HuH-7 (cell line): ENCODE data around the gene C17orf67.

Source experiments
- DNase-seq: peaks from one replicate; pipeline ENCODE4 v3.0.0; 2011; ENCODE audit warnings: low spot score

C17orf67 gene

GRCh38 chr17:56833057-56833808 lies 487 bp downstream of the C17orf67 start:
- DNase-seq: peak; percentile 43

- DNase-seq: no peak
Observed at GRCh38 chr17:56832446-56832845, 1.3 kb downstream of the C17orf67 start.

GRCh38 chr17:56831369-56832095 lies 2.2 kb downstream of the C17orf67 start:
- DNase-seq: no peak

GRCh38 chr17:56830726-56831368 lies 2.9 kb downstream of the C17orf67 start:
- no peak for DNase-seq

- no peak for DNase-seq
Observed at GRCh38 chr17:56826611-56827414, 6.9 kb downstream of the C17orf67 start.

- DNase-seq: no peak
Observed at GRCh38 chr17:56824503-56824902, 9.2 kb downstream of the C17orf67 start.

- no peak for DNase-seq
Observed at GRCh38 chr17:56823848-56824247, 9.9 kb downstream of the C17orf67 start.

- DNase-seq: no peak
Observed at GRCh38 chr17:56822725-56823124, 11.0 kb downstream of the C17orf67 start.

GRCh38 chr17:56821847-56822534 lies 11.7 kb downstream of the C17orf67 start:
- DNase-seq: no peak

- no peak for DNase-seq
Observed at GRCh38 chr17:56820207-56820606, 13.5 kb downstream of the C17orf67 start.

GRCh38 chr17:56819431-56820145 lies 14.1 kb downstream of the C17orf67 start:
- DNase-seq: peak; percentile 83

- no peak for DNase-seq
Observed at GRCh38 chr17:56819030-56819429, 14.7 kb downstream of the C17orf67 start.

- DNase-seq: no peak
Observed at GRCh38 chr17:56817066-56817465, 16.7 kb downstream of the C17orf67 start.

- DNase-seq: no peak
Observed at GRCh38 chr17:56815711-56816110, 18.0 kb downstream of the C17orf67 start.

- no peak for DNase-seq
Observed at GRCh38 chr17:56812901-56813388, 20.8 kb downstream of the C17orf67 start.

GRCh38 chr17:56810891-56811775 lies 22.6 kb downstream of the C17orf67 start:
- DNase-seq: no peak

GRCh38 chr17:56810343-56810742 lies 23.4 kb downstream of the C17orf67 start:
- DNase-seq: no peak

- DNase-seq: no peak
Observed at GRCh38 chr17:56809820-56810179, 23.9 kb downstream of the C17orf67 start.

GRCh38 chr17:56809106-56809819 lies 24.5 kb downstream of the C17orf67 start:
- DNase-seq: no peak
